Glutamatergic neuron (in vitro differentiated cells): Measurements from ENCODE around the gene KLK1. TPM values are rescaled to one million over a fixed set of nuclear protein-coding genes. Genes with fewer than 3 reads are reported as not detected.

Experiments
- DNase-seq: peaks from one replicate; pipeline ENCODE4 v3.0.0; 2022
- H3K27ac Mint-ChIP-seq: one replicate; pipeline ENCODE4 v1.8.0; 2020; ENCODE audit warnings: mild to moderate bottlenecking, mixed read lengths, inconsistent platforms; ENCODE audit not compliant: unreplicated experiment
- H3K27me3 Mint-ChIP-seq: one replicate; pipeline ENCODE4 v1.8.0; 2020; ENCODE audit warnings: mild to moderate bottlenecking, moderate library complexity, mixed read lengths, inconsistent platforms; ENCODE audit not compliant: unreplicated experiment
- H3K36me3 Mint-ChIP-seq: one replicate; pipeline ENCODE4 v1.8.0; 2020; ENCODE audit warnings: mild to moderate bottlenecking, mixed read lengths, inconsistent platforms; ENCODE audit not compliant: unreplicated experiment
- H3K4me1 Mint-ChIP-seq: one replicate; pipeline ENCODE4 v1.8.0; 2020; ENCODE audit warnings: mild to moderate bottlenecking, low read depth, mixed read lengths, inconsistent platforms; ENCODE audit not compliant: unreplicated experiment
- H3K4me3 Mint-ChIP-seq: one replicate; pipeline ENCODE4 v1.8.0; 2020; ENCODE audit warnings: mild to moderate bottlenecking, mixed read lengths, inconsistent platforms; ENCODE audit not compliant: unreplicated experiment
- H3K9me3 Mint-ChIP-seq: one replicate; pipeline ENCODE4 v1.8.0; 2020; ENCODE audit warnings: mild to moderate bottlenecking, moderate library complexity, mixed read lengths, inconsistent platforms; ENCODE audit not compliant: unreplicated experiment
- CTCF ChIP-seq: fragments of 200-600 bp; sonication (generic); IDR thresholded peaks from one replicate; pipeline ENCODE4 v1.5.0; 2021; ENCODE audit not compliant: partially characterized antibody, unreplicated experiment
- total RNA-seq: library from RNA; stranded (reverse); fragmentation: NEBNext Ultra II Directional; extraction: Animal tissue kit (Norgen Biotek cat#: 25700); gene quantifications from one replicate; pipeline ENCODE4 v1.2.1, GENCODE V29; 2021; ENCODE audit not compliant: unreplicated experiment

Gene KLK1
- total RNA-seq, 1 donor from 2014 or later: 0.49 TPM

GRCh38 chr19:50808856-50809255 is 14.7 kb downstream of the KLK1 start:
- Mint-ChIP-seq H3K27ac (no peak overlapping the region), H3K27me3 (peaks cover 19% of the 10 kb centered on the region), H3K36me3 (no peaks in the 10 kb centered on the region), H3K9me3 (peaks cover 14% of the 10 kb centered on the region), H3K4me1 (peaks cover 2% of the 10 kb centered on the region), H3K4me3 (no peak overlapping the region)
- TF ChIP-seq CTCF: no peak
- DNase-seq: no peak

GRCh38 chr19:50804420-50805272 is 18.9 kb downstream of the KLK1 start:
- DNase-seq: peak; percentile 99
- no peaks in the 10 kb centered on the region for H3K36me3 Mint-ChIP-seq
- peak overlapping the region; percentile 100 for H3K27ac Mint-ChIP-seq
- peaks cover 6% of the 10 kb centered on the region for H3K4me1 Mint-ChIP-seq
- H3K4me3 Mint-ChIP-seq: peak overlapping the region; percentile 95
- TF ChIP-seq CTCF: no peak
- H3K9me3 Mint-ChIP-seq: peaks cover 6% of the 10 kb centered on the region
- peaks cover 4% of the 10 kb centered on the region for H3K27me3 Mint-ChIP-seq

GRCh38 chr19:50803633-50804419 is 19.8 kb downstream of the KLK1 start:
- Mint-ChIP-seq H3K9me3 (peaks cover 4% of the 10 kb centered on the region), H3K27ac (peak overlapping the region; percentile 100), H3K36me3 (no peaks in the 10 kb centered on the region), H3K4me1 (peaks cover 6% of the 10 kb centered on the region), H3K4me3 (peak overlapping the region; percentile 95), H3K27me3 (peaks cover 4% of the 10 kb centered on the region)
- DNase-seq: peak; percentile 52
- TF ChIP-seq CTCF: no peak

GRCh38 chr19:50801107-50801506 is 22.5 kb downstream of the KLK1 start:
- Mint-ChIP-seq H3K27me3 (peaks cover 1% of the 10 kb centered on the region), H3K4me3 (peak overlapping the region; percentile 2), H3K36me3 (no peaks in the 10 kb centered on the region), H3K4me1 (peaks cover 5% of the 10 kb centered on the region), H3K27ac (no peak overlapping the region), H3K9me3 (peaks cover 3% of the 10 kb centered on the region)
- no peak for TF ChIP-seq CTCF
- DNase-seq: no peak

- Mint-ChIP-seq H3K4me3 (no peak overlapping the region), H3K27me3 (no peaks in the 10 kb centered on the region), H3K9me3 (peaks cover 5% of the 10 kb centered on the region), H3K36me3 (no peaks in the 10 kb centered on the region), H3K4me1 (peaks cover 3% of the 10 kb centered on the region), H3K27ac (no peak overlapping the region)
- no peak for DNase-seq
- no peak for TF ChIP-seq CTCF
These were observed 24.1 kb downstream of the KLK1 start for GRCh38 chr19:50799547-50799851.
